GM12891 (cell line): ENCODE results near the gene JRKL.

Experiments used
- POLR2A ChIP-seq: IDR thresholded peaks from 2 replicates; pipeline ENCODE4 v1.6.1; 2011; ENCODE audit warnings: low read depth, low read length, control low read depth
- POLR2AphosphoS5 ChIP-seq: IDR thresholded peaks from 2 replicates; pipeline ENCODE4 v1.6.1; 2011; ENCODE audit warnings: low read depth, low read length, control low read depth
- POU2F2 ChIP-seq: IDR thresholded peaks from 2 replicates; pipeline ENCODE4 v1.6.1; 2011; ENCODE audit warnings: low read depth, mild to moderate bottlenecking, control low read depth, low read length, moderate library complexity
- SPI1 ChIP-seq: IDR thresholded peaks from 2 replicates; pipeline ENCODE4 v1.6.1; 2011; ENCODE audit warnings: low read depth, low read length, control low read depth
- TAF1 ChIP-seq: IDR thresholded peaks from 2 replicates; pipeline ENCODE4 v1.6.1; 2011; ENCODE audit warnings: low read depth, low read length, control low read depth

- TF ChIP-seq POLR2AphosphoS5, result no peak
- TF ChIP-seq POLR2A, result no peak
- TF ChIP-seq SPI1, result no peak
- TF ChIP-seq POU2F2, result no peak
- no peak for TF ChIP-seq TAF1
Measured at GRCh38 chr11:96397863-96398262, 8.1 kb downstream of the JRKL start.
